HUES64 (cell line): ENCODE results near the gene RALGAPB.

Source experiments
- H3K27ac ChIP-seq: 2 replicates; pipeline ENCODE4 v1.7.0; 2013; ENCODE audit warnings: low read depth, low read length, inconsistent platforms
- H3K27me3 ChIP-seq: 2 replicates; pipeline ENCODE4 v1.6.1; 2013; ENCODE audit warnings: mild to moderate bottlenecking, low read length; ENCODE audit not compliant: insufficient read depth
- H3K36me3 ChIP-seq: 2 replicates; pipeline ENCODE4 v1.6.1; 2013; ENCODE audit warnings: mild to moderate bottlenecking, low read length; ENCODE audit not compliant: insufficient read depth
- H3K4me1 ChIP-seq: 2 replicates; pipeline ENCODE4 v1.6.1; 2013; ENCODE audit warnings: mild to moderate bottlenecking, low read length, moderate library complexity; ENCODE audit not compliant: insufficient read depth
- H3K4me3 ChIP-seq: 2 replicates; pipeline ENCODE4 v1.5.1; 2013; ENCODE audit warnings: mild to moderate bottlenecking, low read length, moderate library complexity
- H3K9ac ChIP-seq: 2 replicates; pipeline ENCODE4 v1.6.1; 2013; ENCODE audit warnings: mild to moderate bottlenecking, low read depth, low read length
- H3K9me3 ChIP-seq: 2 replicates; pipeline ENCODE4 v1.6.1; 2013; ENCODE audit warnings: low read depth, low read length; ENCODE audit not compliant: insufficient read depth
- WGBS: fragments of 150-250, 120-280 bp; methylation state at CpG from one replicate; pipeline ENCODE4 v1.1.7; 2013; ENCODE audit warnings: missing lambda C conversion rate; 5-methylcytosine and 5-hydroxymethylcytosine counted together

The RALGAPB gene

DNA sequence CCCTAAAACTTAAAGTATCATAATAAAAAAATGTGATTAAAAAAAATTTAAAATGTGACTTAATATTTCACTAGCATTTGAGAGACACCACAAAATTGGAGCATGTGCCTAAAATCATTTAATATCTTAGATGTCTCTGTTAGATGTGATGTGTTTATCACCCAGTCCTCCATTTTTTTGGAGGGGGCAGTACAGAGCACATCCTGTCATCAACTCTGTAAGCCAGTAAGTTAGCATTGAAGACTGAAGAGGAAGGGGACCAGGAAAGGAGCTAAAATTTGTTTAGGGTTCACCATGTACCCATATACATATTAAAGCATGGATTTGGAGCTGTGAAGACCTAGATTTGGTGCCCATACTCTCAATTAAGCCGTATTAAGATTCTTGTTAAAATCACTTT, 77.6 kb downstream of the RALGAPB start:
- Histone ChIP-seq H3K9ac (no peak overlapping the region), H3K36me3 (peaks cover 96% of the 10 kb centered on the region), H3K27me3 (no peaks in the 10 kb centered on the region), H3K4me3 (no peak overlapping the region), H3K9me3 (no peaks in the 10 kb centered on the region), H3K27ac (no peak overlapping the region), H3K4me1 (no peaks in the 10 kb centered on the region)
- 100% methylated on average over 1 of the region's 1 CpG for WGBS

DNA sequence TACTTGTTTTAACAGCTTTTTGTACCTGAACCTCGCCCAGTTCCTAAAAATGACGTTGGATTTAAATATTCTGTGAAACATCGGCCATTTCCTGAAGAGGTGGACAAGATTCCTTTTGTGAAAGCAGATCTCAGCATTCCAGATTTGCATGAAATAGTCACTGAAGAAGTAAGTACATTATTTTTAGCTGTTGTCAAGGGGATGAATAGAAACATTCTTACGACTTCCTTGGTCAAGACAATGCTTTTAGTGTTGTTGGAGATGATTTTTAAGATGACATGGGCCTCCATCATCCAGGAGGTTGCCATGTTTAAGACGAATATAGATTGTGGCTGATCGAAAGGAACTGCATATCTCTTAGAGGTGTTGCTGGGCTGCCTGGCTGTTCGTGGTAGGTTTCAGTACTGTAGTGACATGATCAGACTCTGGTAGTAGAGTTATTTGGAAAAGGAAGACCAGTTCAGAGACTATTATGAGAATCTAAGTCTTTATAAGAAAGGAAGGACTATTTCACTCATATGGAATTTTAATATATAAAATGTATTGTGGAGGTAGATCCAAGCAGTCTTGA, 78.5 kb downstream of the RALGAPB start:
- Histone ChIP-seq H3K9ac (no peak overlapping the region), H3K27ac (no peak overlapping the region), H3K9me3 (no peaks in the 10 kb centered on the region), H3K27me3 (no peaks in the 10 kb centered on the region), H3K36me3 (peaks cover 96% of the 10 kb centered on the region), H3K4me1 (no peaks in the 10 kb centered on the region), H3K4me3 (no peak overlapping the region)
- WGBS = 94% methylated on average over 7 of the region's 7 CpGs

GRCh38 chr20:38554986-38555385, 82.3 kb downstream of the RALGAPB start:
- Histone ChIP-seq H3K9ac (no peak overlapping the region), H3K4me3 (no peak overlapping the region), H3K27me3 (no peaks in the 10 kb centered on the region), H3K9me3 (no peaks in the 10 kb centered on the region), H3K36me3 (peaks cover 97% of the 10 kb centered on the region), H3K4me1 (peaks cover 16% of the 10 kb centered on the region), H3K27ac (no peak overlapping the region)
- 97% methylated on average over 2 of the region's 2 CpGs for WGBS

- peaks cover 97% of the 10 kb centered on the region for H3K36me3 ChIP-seq
Measured at GRCh38 chr20:38555395-38555794, 82.8 kb downstream of the RALGAPB start.

DNA sequence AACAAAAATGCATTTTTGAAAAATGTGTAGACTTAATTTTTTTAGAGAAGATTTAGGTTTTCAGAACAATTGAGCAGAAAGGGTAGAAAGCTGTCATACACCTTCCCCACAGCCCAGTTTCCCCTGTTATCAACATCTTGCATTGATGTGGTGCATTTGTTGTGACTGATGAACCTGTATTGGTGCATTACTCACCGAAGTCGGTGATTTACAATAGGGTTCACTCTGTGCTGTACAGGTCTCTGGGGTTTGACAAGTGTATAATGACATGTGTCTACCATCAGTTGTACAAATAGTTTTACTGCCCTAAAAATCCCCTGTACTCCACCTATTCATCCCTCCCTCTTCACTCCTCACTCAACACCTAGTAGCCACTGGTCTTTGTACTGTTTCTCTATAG, 84.5 kb downstream of the RALGAPB start:
- H3K4me3 ChIP-seq = no peak overlapping the region
- H3K27me3 ChIP-seq = no peaks in the 10 kb centered on the region
- peaks cover 22% of the 10 kb centered on the region for H3K4me1 ChIP-seq
- peaks cover 91% of the 10 kb centered on the region for H3K36me3 ChIP-seq
- WGBS = 98% methylated on average over 2 of the region's 2 CpGs
- H3K9me3 ChIP-seq = no peaks in the 10 kb centered on the region
- no peak overlapping the region for H3K9ac ChIP-seq
- no peak overlapping the region for H3K27ac ChIP-seq

More at GRCh38 chr20:38555395-38555794, 82.8 kb downstream of the RALGAPB start:
- Histone ChIP-seq H3K9me3 (no peaks in the 10 kb centered on the region), H3K4me3 (no peak overlapping the region), H3K4me1 (peaks cover 20% of the 10 kb centered on the region), H3K9ac (no peak overlapping the region), H3K27ac (no peak overlapping the region), H3K27me3 (no peaks in the 10 kb centered on the region)

- Histone ChIP-seq H3K27me3 (no peaks in the 10 kb centered on the region), H3K4me3 (no peak overlapping the region), H3K27ac (peak overlapping the region; percentile 9; the same call in 1 of the 2 replicates), H3K9ac (no peak overlapping the region), H3K4me1 (peaks cover 22% of the 10 kb centered on the region), H3K9me3 (no peaks in the 10 kb centered on the region), H3K36me3 (peaks cover 89% of the 10 kb centered on the region)
- WGBS = 91% methylated on average over 2 of the region's 3 CpGs
Measured at GRCh38 chr20:38558596-38559360, 86.1 kb downstream of the RALGAPB start.

DNA sequence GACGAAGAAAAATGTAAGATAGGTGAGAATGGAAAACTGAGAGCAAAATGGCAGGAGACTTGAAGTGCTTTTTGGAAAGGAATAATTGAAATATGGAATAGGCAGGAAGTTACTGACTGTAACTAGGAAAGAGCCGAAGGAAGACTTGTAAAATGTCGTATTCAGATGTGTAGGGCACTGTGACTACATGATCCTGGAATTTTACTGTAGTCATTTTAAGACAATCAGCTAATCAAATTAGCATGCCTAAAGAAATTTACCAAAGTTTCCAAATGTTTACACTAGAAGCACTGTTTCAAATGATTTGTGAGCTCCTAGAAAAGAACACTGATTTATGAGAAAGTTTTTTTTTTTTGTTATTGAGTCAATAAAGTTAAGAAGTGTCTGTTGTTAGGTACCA, 87.1 kb downstream of the RALGAPB start:
- Histone ChIP-seq H3K27ac (0 out of 2 replicates have a peak overlapping the region, but pooled peaks have one; percentile 41), H3K4me1 (peaks cover 22% of the 10 kb centered on the region), H3K27me3 (no peaks in the 10 kb centered on the region), H3K36me3 (peaks cover 83% of the 10 kb centered on the region), H3K9me3 (no peaks in the 10 kb centered on the region), H3K4me3 (no peak overlapping the region), H3K9ac (no peak overlapping the region)
- WGBS = 86% methylated on average over 3 of the region's 3 CpGs

DNA sequence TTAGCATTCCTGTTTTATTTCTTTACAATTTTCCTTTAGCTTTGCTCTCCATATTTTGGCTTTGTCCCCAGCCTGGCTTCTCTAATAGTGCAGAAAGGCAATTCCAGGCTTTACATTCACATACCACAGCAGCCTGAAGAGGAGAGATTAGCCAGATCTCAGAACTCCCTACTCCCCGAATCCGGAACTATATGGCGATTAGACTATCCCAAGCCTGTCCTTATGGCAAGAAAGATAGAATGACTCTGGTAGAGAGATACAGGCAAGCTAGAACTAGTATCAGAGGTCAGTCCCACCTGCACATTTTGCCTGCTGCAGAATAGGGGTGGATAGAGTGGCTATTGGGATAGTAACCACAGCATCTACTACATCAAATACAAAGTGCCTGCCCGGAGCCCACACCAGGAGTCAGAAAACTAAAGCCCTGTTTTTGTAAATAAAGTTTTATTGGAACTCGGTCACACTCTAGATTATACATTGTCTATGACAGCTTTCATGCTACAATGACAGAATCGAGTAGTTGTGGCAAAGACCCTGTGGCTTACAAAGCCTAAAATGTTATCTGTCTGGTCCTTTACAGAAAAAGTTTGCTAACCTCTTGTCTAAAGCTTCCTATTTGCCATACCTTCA, 91.3 kb downstream of the RALGAPB start:
- H3K4me1 ChIP-seq = peaks cover 12% of the 10 kb centered on the region
- H3K4me3 ChIP-seq = no peak overlapping the region
- no peak overlapping the region for H3K27ac ChIP-seq
- H3K36me3 ChIP-seq = peaks cover 77% of the 10 kb centered on the region
- no peaks in the 10 kb centered on the region for H3K27me3 ChIP-seq
- 97% methylated on average over 6 of the region's 6 CpGs for WGBS
- H3K9me3 ChIP-seq = no peaks in the 10 kb centered on the region
- H3K9ac ChIP-seq = no peak overlapping the region

GRCh38 chr20:38564680-38565079, 92.0 kb downstream of the RALGAPB start:
- Histone ChIP-seq H3K36me3 (peaks cover 77% of the 10 kb centered on the region), H3K27me3 (no peaks in the 10 kb centered on the region), H3K9me3 (no peaks in the 10 kb centered on the region), H3K4me3 (no peak overlapping the region), H3K4me1 (peaks cover 10% of the 10 kb centered on the region), H3K9ac (no peak overlapping the region), H3K27ac (no peak overlapping the region)
- 98% methylated on average over 1 of the region's 1 CpG for WGBS

DNA sequence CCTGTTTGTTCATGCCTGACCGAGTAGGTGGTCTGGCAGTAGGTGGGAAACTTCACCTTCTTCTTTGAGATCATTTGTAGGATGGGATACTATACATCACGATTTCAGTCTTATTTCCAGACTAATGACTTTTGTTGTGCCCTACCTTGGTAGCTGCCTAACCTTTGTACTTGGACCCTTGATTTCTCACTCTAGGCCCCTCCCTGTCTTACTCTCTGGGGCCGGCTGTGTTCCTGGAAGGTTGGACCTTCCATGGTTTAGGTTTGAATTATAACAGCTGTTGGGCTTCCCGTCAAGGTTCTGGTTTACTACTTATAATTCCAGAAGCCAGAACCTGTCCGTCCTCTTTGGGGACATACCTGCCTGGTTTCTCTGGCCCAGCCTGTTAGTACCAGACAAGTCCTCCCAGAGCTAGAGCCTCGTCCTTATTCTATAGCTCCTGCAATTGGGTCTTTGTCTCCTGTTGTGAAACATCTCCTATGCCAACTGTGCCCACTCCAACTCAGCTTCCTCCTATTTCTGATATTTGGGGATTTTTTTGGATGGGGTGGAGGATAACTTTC, 93.5 kb downstream of the RALGAPB start:
- Histone ChIP-seq H3K27ac (no peak overlapping the region), H3K9ac (no peak overlapping the region), H3K36me3 (peaks cover 84% of the 10 kb centered on the region)

More for the DNA sequence above, 93.5 kb downstream of the RALGAPB start:
- WGBS = 91% methylated on average over 6 of the region's 6 CpGs
- Histone ChIP-seq H3K4me1 (no peaks in the 10 kb centered on the region), H3K9me3 (no peaks in the 10 kb centered on the region), H3K27me3 (no peaks in the 10 kb centered on the region), H3K4me3 (no peak overlapping the region)
